ENCODE data around the gene PRKCH.
A peak's percentile ranks its signal among the peaks of the same experiment; 100 is the strongest.

PRKCH gene

DNA sequence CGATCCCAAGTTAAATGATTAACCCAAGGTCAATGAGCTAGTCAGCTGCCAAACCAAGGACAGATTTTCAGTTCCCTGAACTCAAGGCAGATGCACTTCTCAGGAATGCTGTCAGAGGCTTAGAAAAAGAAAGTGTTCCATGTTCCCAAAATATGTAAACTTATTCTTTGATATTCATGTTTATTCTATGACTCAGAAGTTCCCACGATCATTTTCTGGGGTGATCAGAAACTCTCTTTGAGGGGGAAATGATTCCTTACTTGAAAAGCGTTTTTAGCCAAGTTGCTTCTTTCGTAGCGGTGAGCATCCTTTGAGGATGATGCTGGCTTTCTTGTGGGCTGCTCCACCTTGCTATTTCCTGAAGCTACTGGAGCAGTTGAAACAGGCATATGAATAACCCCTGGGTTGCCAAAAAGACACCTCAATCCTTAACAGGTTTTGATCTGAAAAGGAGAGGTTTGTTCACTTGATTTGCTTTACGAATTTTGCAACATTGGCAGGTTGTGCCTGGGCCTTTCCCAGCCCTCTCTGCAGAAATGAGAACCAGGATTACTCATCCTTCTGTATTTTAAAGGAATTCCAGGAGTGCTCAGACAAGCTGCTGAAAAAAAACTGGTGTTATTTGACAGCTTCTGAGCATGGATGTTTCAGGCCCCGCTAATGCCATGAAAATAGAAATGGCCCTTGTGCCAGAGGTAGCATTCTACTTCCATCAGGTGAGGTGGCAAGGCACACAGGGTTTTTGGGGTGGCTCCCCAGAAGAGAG lies 252.6 kb downstream of the PRKCH start:
- peak overlapping the region; percentile 8 for H3K27ac ChIP-seq (replicated peaks; ENCODE audit: low read length)
- DNase-seq (ENCODE audit: low spot score): no peak

DNA sequence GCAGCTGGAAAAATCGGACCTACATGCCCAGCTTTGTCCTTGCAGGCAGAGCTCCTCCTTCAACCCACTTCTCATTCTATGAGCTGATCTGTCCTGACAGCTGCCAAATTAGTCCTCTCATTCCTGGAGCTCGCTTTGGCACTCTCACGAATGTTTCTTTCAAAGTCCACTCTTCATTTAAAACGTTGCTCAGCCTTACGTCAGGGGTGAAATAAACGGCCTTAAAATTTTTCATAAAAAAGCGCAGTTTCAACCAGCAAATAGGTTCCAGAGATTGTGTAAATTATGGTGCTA lies 253.1 kb downstream of the PRKCH start:
- Histone ChIP-seq H2AK5ac (ENCODE audit: low read depth, low read length) (no peak overlapping the region), H3K4me3 (ENCODE audit: low read length in 2 of 2) (no peak overlapping the region), H4K8ac (ENCODE audit: low read depth, low read length) (no peak overlapping the region), H3K4me1 (ENCODE audit: control insufficient read depth in 2 of 2, insufficient read depth in 1 of 2, low read depth in 1 of 2, low read length in 2 of 2) (peaks cover 0 to 10% of the 10 kb centered on the region in 2 donors), H3K4me2 (ENCODE audit: insufficient read depth, low read length, poor library complexity, severe bottlenecking) (no peak overlapping the region), H3K4ac (ENCODE audit: low read length) (no peak overlapping the region), H3K14ac (ENCODE audit: low read length) (no peak overlapping the region), H2AFZ (ENCODE audit: low read length) (no peak overlapping the region), H3K18ac (ENCODE audit: low read length) (no peak overlapping the region), H2BK15ac (ENCODE audit: low read length) (no peak overlapping the region), H3K79me1 (ENCODE audit: low read depth, low read length) (no peaks in the 10 kb centered on the region), H3K36me3 (replicated peaks in 1 of 2; ENCODE audit: control insufficient read depth in 2 of 2, insufficient read depth in 2 of 2, low read length in 2 of 2) (no peaks in the 10 kb centered on the region), H3K9ac (ENCODE audit: low read depth, low read length, poor library complexity) (no peak overlapping the region), H2BK120ac (ENCODE audit: low read depth, low read length) (no peak overlapping the region), H3K27ac (replicated peaks; ENCODE audit: low read length) (peak overlapping the region; percentile 8), H3K23ac (ENCODE audit: low read depth, low read length, poor library complexity) (no peak overlapping the region), H3K9me3 (replicated peaks in 1 of 2; ENCODE audit: control insufficient read depth in 2 of 2, insufficient read depth in 1 of 2, low read depth in 1 of 2, low read length in 2 of 2) (no peaks in the 10 kb centered on the region), H3K27me3 (ENCODE audit: control insufficient read depth in 3 of 3, insufficient read depth in 3 of 3, low read depth in 1 of 3, low read length in 3 of 3) (peaks cover 0 to 38% (median 3%) of the 10 kb centered on the region in 3 experiments), H2BK12ac (ENCODE audit: low read length) (no peak overlapping the region), H2BK5ac (ENCODE audit: low read length) (no peak overlapping the region), H4K91ac (ENCODE audit: low read depth, low read length, poor library complexity) (peak overlapping the region; percentile 56)
- no CpG with 5 or more reads among the region's 7 CpGs for WGBS, 2 donors (ENCODE audit: extremely low coverage in 2 of 2, insufficient read length in 2 of 2, insufficient replicate concordance in 1 of 2)
- DNase-seq (ENCODE audit: low spot score): no peak

More for the DNA sequence above, 252.6 kb downstream of the PRKCH start:
- no peak overlapping the region for H4K8ac ChIP-seq (ENCODE audit: low read depth, low read length)
- no peak overlapping the region for H3K14ac ChIP-seq (ENCODE audit: low read length)
- no peak overlapping the region for H3K4me3 ChIP-seq (ENCODE audit: low read length in 2 of 2)
- no peak overlapping the region for H3K4me2 ChIP-seq (ENCODE audit: insufficient read depth, low read length, poor library complexity, severe bottlenecking)
- H2BK5ac ChIP-seq (ENCODE audit: low read length): no peak overlapping the region
- no peak overlapping the region for H2BK12ac ChIP-seq (ENCODE audit: low read length)
- H3K18ac ChIP-seq (ENCODE audit: low read length): no peak overlapping the region
- peaks cover 0 to 43% (median 7%) of the 10 kb centered on the region in 3 experiments for H3K27me3 ChIP-seq (ENCODE audit: control insufficient read depth in 3 of 3, insufficient read depth in 3 of 3, low read depth in 1 of 3, low read length in 3 of 3)
- H2BK15ac ChIP-seq (ENCODE audit: low read length): no peak overlapping the region
- no peak overlapping the region for H2AFZ ChIP-seq (ENCODE audit: low read length)
- no peak overlapping the region for H2BK120ac ChIP-seq (ENCODE audit: low read depth, low read length)
- H4K91ac ChIP-seq (ENCODE audit: low read depth, low read length, poor library complexity): peak overlapping the region; percentile 56
- H3K79me1 ChIP-seq (ENCODE audit: low read depth, low read length): no peaks in the 10 kb centered on the region
- H3K9me3 ChIP-seq (replicated peaks in 1 of 2; ENCODE audit: control insufficient read depth in 2 of 2, insufficient read depth in 1 of 2, low read depth in 1 of 2, low read length in 2 of 2): no peaks in the 10 kb centered on the region
- H3K4me1 ChIP-seq (ENCODE audit: control insufficient read depth in 2 of 2, insufficient read depth in 1 of 2, low read depth in 1 of 2, low read length in 2 of 2): peaks cover 0 to 10% of the 10 kb centered on the region in 2 donors
- no peak overlapping the region for H3K23ac ChIP-seq (ENCODE audit: low read depth, low read length, poor library complexity)
- no peaks in the 10 kb centered on the region for H3K36me3 ChIP-seq (replicated peaks in 1 of 2; ENCODE audit: control insufficient read depth in 2 of 2, insufficient read depth in 2 of 2, low read length in 2 of 2)
- no peak overlapping the region for H3K4ac ChIP-seq (ENCODE audit: low read length)
- no peak overlapping the region for H3K9ac ChIP-seq (ENCODE audit: low read depth, low read length, poor library complexity)
- no peak overlapping the region for H2AK5ac ChIP-seq (ENCODE audit: low read depth, low read length)
- no CpG with 5 or more reads among the region's 7 CpGs for WGBS, 2 donors (ENCODE audit: extremely low coverage in 2 of 2, insufficient read length in 2 of 2, insufficient replicate concordance in 1 of 2)

DNA sequence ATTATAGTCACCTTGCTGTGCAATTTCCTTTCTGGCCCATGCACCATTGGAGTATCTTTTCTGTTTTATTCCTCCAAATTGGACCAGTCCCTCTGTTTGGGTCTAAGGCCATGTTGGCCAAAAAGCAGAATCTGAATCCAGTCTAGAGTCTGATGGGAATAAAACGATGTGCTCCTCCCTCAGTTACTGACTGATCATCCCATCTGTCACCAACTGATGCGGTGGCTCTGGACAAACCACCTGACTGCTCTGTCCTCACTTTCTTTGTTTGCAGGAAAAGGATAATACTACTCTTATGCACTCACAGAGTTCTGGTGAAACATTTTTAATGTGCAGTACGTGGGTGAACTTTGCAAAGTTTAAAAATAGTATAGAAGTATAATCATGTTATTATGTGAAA lies 253.7 kb downstream of the PRKCH start:
- H2AFZ ChIP-seq (ENCODE audit: low read length): no peak overlapping the region
- H2BK12ac ChIP-seq (ENCODE audit: low read length): no peak overlapping the region
- no peak overlapping the region for H2AK5ac ChIP-seq (ENCODE audit: low read depth, low read length)
- H3K4me3 ChIP-seq (ENCODE audit: low read length in 2 of 2): no peak overlapping the region
- H3K36me3 ChIP-seq (replicated peaks in 1 of 2; ENCODE audit: control insufficient read depth in 2 of 2, insufficient read depth in 2 of 2, low read length in 2 of 2): no peaks in the 10 kb centered on the region
- H3K23ac ChIP-seq (ENCODE audit: low read depth, low read length, poor library complexity): no peak overlapping the region
- H2BK120ac ChIP-seq (ENCODE audit: low read depth, low read length): no peak overlapping the region
- peaks cover 0 to 31% (median 2%) of the 10 kb centered on the region in 3 experiments for H3K27me3 ChIP-seq (ENCODE audit: control insufficient read depth in 3 of 3, insufficient read depth in 3 of 3, low read depth in 1 of 3, low read length in 3 of 3)
- H3K4me1 ChIP-seq (ENCODE audit: control insufficient read depth in 2 of 2, insufficient read depth in 1 of 2, low read depth in 1 of 2, low read length in 2 of 2): peaks cover 0 to 10% of the 10 kb centered on the region in 2 donors
- H3K4me2 ChIP-seq (ENCODE audit: insufficient read depth, low read length, poor library complexity, severe bottlenecking): no peak overlapping the region
- no peak overlapping the region for H3K4ac ChIP-seq (ENCODE audit: low read length)
- no peak overlapping the region for H3K18ac ChIP-seq (ENCODE audit: low read length)
- no peak for DNase-seq (ENCODE audit: low spot score)
- WGBS, 2 donors (ENCODE audit: extremely low coverage in 2 of 2, insufficient read length in 2 of 2, insufficient replicate concordance in 1 of 2): no CpG with 5 or more reads among the region's 3 CpGs
- H2BK5ac ChIP-seq (ENCODE audit: low read length): no peak overlapping the region
- H3K9ac ChIP-seq (ENCODE audit: low read depth, low read length, poor library complexity): no peak overlapping the region
- H2BK15ac ChIP-seq (ENCODE audit: low read length): no peak overlapping the region
- no peak overlapping the region for H3K27ac ChIP-seq (replicated peaks; ENCODE audit: low read length)
- no peaks in the 10 kb centered on the region for H3K9me3 ChIP-seq (replicated peaks in 1 of 2; ENCODE audit: control insufficient read depth in 2 of 2, insufficient read depth in 1 of 2, low read depth in 1 of 2, low read length in 2 of 2)
- H3K14ac ChIP-seq (ENCODE audit: low read length): no peak overlapping the region
- no peaks in the 10 kb centered on the region for H3K79me1 ChIP-seq (ENCODE audit: low read depth, low read length)
- H4K91ac ChIP-seq (ENCODE audit: low read depth, low read length, poor library complexity): no peak overlapping the region
- H4K8ac ChIP-seq (ENCODE audit: low read depth, low read length): no peak overlapping the region

GRCh38 chr14:61575551-61576150 lies 254.3 kb downstream of the PRKCH start:
- no peaks in the 10 kb centered on the region for H3K36me3 ChIP-seq (replicated peaks in 1 of 2; ENCODE audit: control insufficient read depth in 2 of 2, insufficient read depth in 2 of 2, low read length in 2 of 2)
- no peak overlapping the region for H3K9ac ChIP-seq (ENCODE audit: low read depth, low read length, poor library complexity)
- H4K91ac ChIP-seq (ENCODE audit: low read depth, low read length, poor library complexity): no peak overlapping the region
- H2AFZ ChIP-seq (ENCODE audit: low read length): no peak overlapping the region
- no peaks in the 10 kb centered on the region for H3K79me1 ChIP-seq (ENCODE audit: low read depth, low read length)
- H3K27me3 ChIP-seq (ENCODE audit: control insufficient read depth in 3 of 3, insufficient read depth in 3 of 3, low read depth in 1 of 3, low read length in 3 of 3): peaks cover 0 to 26% (median 0%) of the 10 kb centered on the region in 3 experiments
- no peak overlapping the region for H3K14ac ChIP-seq (ENCODE audit: low read length)
- no peak overlapping the region for H2AK5ac ChIP-seq (ENCODE audit: low read depth, low read length)
- H3K4me3 ChIP-seq (ENCODE audit: low read length in 2 of 2): no peak overlapping the region
- H3K4me1 ChIP-seq (ENCODE audit: control insufficient read depth in 2 of 2, insufficient read depth in 1 of 2, low read depth in 1 of 2, low read length in 2 of 2): peaks cover 0 to 10% of the 10 kb centered on the region in 2 donors
- no peak overlapping the region for H2BK5ac ChIP-seq (ENCODE audit: low read length)
- no peaks in the 10 kb centered on the region for H3K9me3 ChIP-seq (replicated peaks in 1 of 2; ENCODE audit: control insufficient read depth in 2 of 2, insufficient read depth in 1 of 2, low read depth in 1 of 2, low read length in 2 of 2)
- H2BK15ac ChIP-seq (ENCODE audit: low read length): no peak overlapping the region
- no peak overlapping the region for H4K8ac ChIP-seq (ENCODE audit: low read depth, low read length)
- DNase-seq (ENCODE audit: low spot score): no peak
- no peak overlapping the region for H3K23ac ChIP-seq (ENCODE audit: low read depth, low read length, poor library complexity)
- no peak overlapping the region for H2BK12ac ChIP-seq (ENCODE audit: low read length)
- H2BK120ac ChIP-seq (ENCODE audit: low read depth, low read length): no peak overlapping the region
- whole genome bisulfite sequencing, 2 donors (ENCODE audit: extremely low coverage in 2 of 2, insufficient read length in 2 of 2, insufficient replicate concordance in 1 of 2): no CpG with 5 or more reads among the region's 6 CpGs
- H3K18ac ChIP-seq (ENCODE audit: low read length): no peak overlapping the region
- no peak overlapping the region for H3K4ac ChIP-seq (ENCODE audit: low read length)
- no peak overlapping the region for H3K4me2 ChIP-seq (ENCODE audit: insufficient read depth, low read length, poor library complexity, severe bottlenecking)
- no peak overlapping the region for H3K27ac ChIP-seq (replicated peaks; ENCODE audit: low read length)

All from neuronal stem cell (in vitro differentiated cells).